PC-3 (cell line): ENCODE results near the gene ISM1.

Experiments
- EZH2phosphoT487 ChIP-seq: fragments of 300-600 bp; sonication (generic); IDR thresholded peaks from 2 replicates; pipeline ENCODE4 v1.6.1; 2018; ENCODE audit warnings: mild to moderate bottlenecking, antibody characterized with exemption, low read length, borderline replicate concordance
- TF ChIP-seq, protein P1 (sequence below): fragments of 300-600 bp; sonication (generic); conservative IDR thresholded peaks from 2 replicates; pipeline ENCODE4 v1.5.1; 2017; ENCODE audit warnings: antibody characterized with exemption, low read depth, mild to moderate bottlenecking, low read length

DNA sequence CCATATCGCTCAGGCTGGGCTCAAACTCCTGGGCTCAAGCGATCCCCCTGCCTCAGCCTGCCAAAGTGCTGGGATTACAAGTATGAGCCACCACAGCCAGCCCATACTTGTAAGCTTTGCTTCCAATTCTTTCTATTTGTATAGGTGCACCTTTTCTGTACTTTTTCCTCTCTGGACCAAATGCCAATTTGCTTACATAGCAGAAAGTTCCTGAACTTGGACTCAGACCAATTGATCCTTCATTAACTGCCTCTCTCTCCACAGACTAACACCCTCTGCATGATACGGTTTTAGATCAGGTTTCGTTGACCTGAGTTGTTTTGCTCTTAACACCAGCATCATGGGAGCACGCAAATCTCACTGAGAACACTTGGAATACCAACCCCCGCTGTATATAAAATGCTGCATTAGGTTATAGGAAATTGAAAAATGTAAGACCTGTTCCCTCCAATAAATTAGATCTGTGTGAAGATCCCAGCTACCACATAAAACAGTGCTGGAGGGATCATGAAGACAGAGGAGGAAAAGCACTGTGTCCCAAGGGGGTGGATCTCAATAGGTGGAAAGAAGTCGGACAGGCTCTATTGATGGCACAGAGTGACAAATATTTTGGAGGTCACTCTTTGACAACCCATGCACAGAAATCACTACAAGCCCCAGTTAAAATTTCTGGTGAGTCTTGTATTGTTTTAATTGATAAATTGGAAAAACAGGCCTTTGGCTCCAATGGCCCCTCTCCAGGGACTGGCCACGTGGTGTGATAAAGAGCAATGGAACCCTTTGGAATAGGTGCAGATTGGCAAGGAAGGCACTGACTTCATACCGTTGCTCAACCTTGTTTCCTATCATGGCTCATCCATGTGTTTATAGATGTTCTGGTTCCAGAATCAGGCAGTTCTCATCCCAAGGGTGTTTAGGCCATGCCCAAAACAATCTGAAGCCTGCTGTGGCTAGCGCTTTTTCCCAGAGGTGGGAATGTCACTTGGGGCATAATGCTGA lies 51.2 kb downstream of the ISM1 start:
- TF ChIP-seq, protein P1, sequence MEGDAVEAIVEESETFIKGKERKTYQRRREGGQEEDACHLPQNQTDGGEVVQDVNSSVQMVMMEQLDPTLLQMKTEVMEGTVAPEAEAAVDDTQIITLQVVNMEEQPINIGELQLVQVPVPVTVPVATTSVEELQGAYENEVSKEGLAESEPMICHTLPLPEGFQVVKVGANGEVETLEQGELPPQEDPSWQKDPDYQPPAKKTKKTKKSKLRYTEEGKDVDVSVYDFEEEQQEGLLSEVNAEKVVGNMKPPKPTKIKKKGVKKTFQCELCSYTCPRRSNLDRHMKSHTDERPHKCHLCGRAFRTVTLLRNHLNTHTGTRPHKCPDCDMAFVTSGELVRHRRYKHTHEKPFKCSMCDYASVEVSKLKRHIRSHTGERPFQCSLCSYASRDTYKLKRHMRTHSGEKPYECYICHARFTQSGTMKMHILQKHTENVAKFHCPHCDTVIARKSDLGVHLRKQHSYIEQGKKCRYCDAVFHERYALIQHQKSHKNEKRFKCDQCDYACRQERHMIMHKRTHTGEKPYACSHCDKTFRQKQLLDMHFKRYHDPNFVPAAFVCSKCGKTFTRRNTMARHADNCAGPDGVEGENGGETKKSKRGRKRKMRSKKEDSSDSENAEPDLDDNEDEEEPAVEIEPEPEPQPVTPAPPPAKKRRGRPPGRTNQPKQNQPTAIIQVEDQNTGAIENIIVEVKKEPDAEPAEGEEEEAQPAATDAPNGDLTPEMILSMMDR: no peak
- TF ChIP-seq EZH2phosphoT487: no peak
